LNCAP (cell line): Measurements from ENCODE around the gene HOXB4.

Experiments
- CTCF ChIP-seq: fragments of 450-650 bp; IDR thresholded peaks from 2 replicates; pipeline ENCODE4 v1.5.1; 2017; ENCODE audit warnings: mild to moderate bottlenecking

HOXB4 gene

GRCh38 chr17:48601207-48601538, 23.0 kb upstream of the HOXB4 start:
- no peak for TF ChIP-seq CTCF

GRCh38 chr17:48600244-48601098, 22.3 kb upstream of the HOXB4 start:
- no peak for TF ChIP-seq CTCF

DNA sequence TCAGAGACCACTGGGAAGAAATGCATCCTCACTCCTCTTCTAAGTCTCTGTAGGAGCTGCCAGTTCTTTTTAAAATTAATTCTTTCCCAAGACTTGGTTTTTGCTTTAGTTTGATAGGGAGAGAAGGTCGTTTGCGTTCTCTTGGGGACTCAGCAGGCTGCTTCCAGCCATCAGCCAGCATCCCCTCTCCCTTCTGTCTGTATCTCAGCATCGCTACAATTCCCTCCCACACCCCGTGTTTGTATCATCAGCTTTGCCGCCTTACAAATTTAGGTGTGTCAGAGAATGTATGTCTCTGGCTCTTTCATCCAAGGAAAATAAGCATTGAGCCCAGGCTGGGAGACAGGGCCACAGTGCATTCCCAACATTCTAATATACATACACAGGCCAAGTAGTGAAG, 21.2 kb upstream of the HOXB4 start:
- no peak for TF ChIP-seq CTCF

DNA sequence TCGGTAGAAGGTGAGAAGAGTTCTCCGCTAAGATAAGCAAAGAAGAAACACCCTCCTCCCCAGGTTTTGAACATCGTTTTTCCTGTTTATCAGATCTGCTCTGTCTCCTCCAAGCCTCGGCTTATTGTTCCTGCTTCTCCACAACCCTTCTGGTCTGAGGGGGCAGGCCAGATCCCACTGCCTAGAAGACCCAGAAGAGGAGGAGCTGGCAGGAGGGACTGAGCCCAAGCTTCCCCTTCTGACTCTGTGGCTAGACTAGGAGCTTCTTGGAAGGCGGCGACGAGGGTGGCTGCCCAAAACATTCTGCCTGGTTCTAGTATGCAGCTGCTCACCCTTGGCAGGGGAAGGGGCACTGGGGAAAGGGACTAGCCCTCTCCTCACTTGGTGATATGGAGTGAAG, 20.6 kb upstream of the HOXB4 start:
- no peak for TF ChIP-seq CTCF

DNA sequence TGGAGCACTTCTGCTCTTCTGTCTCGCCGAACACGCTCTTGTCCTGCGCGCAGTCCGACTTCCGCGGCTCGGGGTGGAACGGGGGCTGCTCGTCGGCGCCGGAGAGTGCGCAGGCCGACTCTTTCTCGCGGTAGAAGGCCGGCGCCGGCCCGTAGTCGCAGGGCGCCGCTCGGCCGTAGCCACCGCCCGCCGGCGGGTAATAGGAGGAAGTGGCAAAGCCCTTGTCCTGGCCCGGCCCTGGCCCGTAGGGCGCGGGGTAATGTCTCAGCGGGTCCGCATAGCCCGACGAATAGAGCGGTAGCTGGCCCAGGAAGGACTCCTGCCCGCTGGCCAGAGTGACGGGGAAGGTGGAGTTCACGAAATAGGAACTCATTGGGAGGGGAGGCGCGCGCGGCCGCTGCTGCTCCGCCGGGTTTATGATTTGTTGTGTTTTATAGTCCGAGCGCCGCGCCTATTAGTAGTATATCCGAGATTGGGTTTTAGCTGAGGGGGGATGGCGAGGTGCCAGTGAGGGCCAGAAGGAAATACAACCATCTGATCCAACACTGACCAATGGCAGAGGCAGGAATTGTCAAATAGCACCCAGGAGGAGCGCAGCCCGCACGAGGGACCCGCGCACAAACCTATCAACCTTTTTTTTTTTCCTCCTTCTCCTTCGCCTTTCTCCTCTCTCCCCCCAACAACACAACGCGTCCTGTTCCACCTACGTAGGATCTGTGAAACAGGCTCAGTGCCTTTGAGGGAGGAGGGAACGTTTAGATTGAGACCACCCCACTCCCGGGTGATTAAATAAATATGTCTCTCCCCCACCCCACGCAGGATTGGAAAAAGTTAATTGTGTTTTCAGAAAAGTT, 19.9 kb upstream of the HOXB4 start:
- TF ChIP-seq CTCF = no peak

DNA sequence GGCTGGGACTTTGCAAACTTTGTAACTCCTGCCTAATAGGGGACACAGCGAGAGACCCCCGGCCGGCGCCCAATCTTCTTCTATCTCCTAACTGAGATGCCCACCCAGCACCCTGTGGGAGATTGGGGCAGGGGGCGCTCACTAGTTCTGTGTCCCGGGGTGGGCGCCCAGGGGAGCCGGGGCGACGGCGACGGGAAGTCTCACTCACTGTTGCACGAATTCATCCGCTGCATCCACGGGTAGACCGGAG, 19.3 kb upstream of the HOXB4 start:
- TF ChIP-seq CTCF = no peak

- TF ChIP-seq CTCF = no peak
Observed at GRCh38 chr17:48596735-48597527, 18.8 kb upstream of the HOXB4 start.
